CD8-positive, alpha-beta memory T cell (primary cell): ENCODE data around the gene HAND2. TPM values are rescaled to one million over a fixed set of nuclear protein-coding genes. Genes with fewer than 3 reads are reported as not detected.

ENCODE experiments used
- CTCF ChIA-PET: fragments of 350-600 bp; sonication (Branson Sonifier 250); formaldehyde crosslinking; loops from one replicate; lab custom pipeline; 2021; ENCODE audit warnings: antibody characterized with exemption; lab: Charles Lee
- POLR2A ChIA-PET: fragments of 350-600 bp; sonication (Branson Sonifier 250); formaldehyde crosslinking; loops from one replicate; lab custom pipeline; 2021; ENCODE audit warnings: antibody characterized with exemption; lab: Charles Lee
- DNase-seq, 5 donors: peaks; one replicate each; pipeline versions ENCODE4 v3.0.0 to v3.0.0-alpha.2; 2020 to 2022; ENCODE audit warnings: mixed read lengths in 1 of 5
- H3K27ac ChIP-seq: one replicate; pipeline ENCODE4 v1.7.0; 2013; ENCODE audit warnings: low read depth, mild to moderate bottlenecking, low read length, moderate library complexity
- H3K27me3 ChIP-seq: 2 replicates; pipeline ENCODE4 v1.7.0; 2013; ENCODE audit warnings: low read length, mild to moderate bottlenecking; ENCODE audit not compliant: insufficient read depth, poor library complexity, severe bottlenecking
- H3K36me3 ChIP-seq: 2 replicates; pipeline ENCODE4 v1.7.0; 2013; ENCODE audit warnings: mild to moderate bottlenecking, low read length, moderate library complexity; ENCODE audit not compliant: insufficient read depth
- H3K4me1 ChIP-seq: 2 replicates; pipeline ENCODE4 v1.7.0; 2013; ENCODE audit warnings: mild to moderate bottlenecking, low read length, moderate library complexity; ENCODE audit not compliant: insufficient read depth
- H3K4me3 ChIP-seq: 2 replicates; pipeline ENCODE4 v1.7.0; 2013; ENCODE audit warnings: mild to moderate bottlenecking, low read length
- H3K9me3 ChIP-seq: 2 replicates; pipeline ENCODE4 v1.7.0; 2013; ENCODE audit warnings: mild to moderate bottlenecking, low read length
- H3K27ac Mint-ChIP-seq, 8 donors: one replicate each; pipeline ENCODE4 v1.8.0; 2020 to 2021; ENCODE audit warnings: mixed read lengths in 8 of 8, mild to moderate bottlenecking in 6 of 8, inconsistent platforms in 3 of 8, moderate library complexity in 3 of 8
- H3K27me3 Mint-ChIP-seq, 2 donors: one replicate each; pipeline ENCODE4 v1.8.0; 2020 to 2021; ENCODE audit warnings: mixed read lengths in 2 of 2, mild to moderate bottlenecking in 1 of 2, moderate library complexity in 1 of 2
- H3K36me3 Mint-ChIP-seq, 3 donors: one replicate each; pipeline ENCODE4 v1.8.0; 2020 to 2021; ENCODE audit warnings: mixed read lengths in 3 of 3, inconsistent platforms in 1 of 3, mild to moderate bottlenecking in 1 of 3
- H3K4me1 Mint-ChIP-seq, 3 donors: one replicate each; pipeline ENCODE4 v1.8.0; 2020 to 2021; ENCODE audit warnings: mixed read lengths in 3 of 3, inconsistent platforms in 1 of 3, mild to moderate bottlenecking in 1 of 3
- H3K4me3 Mint-ChIP-seq, 7 donors: one replicate each; pipeline ENCODE4 v1.8.0; 2020 to 2021; ENCODE audit warnings: mixed read lengths in 7 of 7, mild to moderate bottlenecking in 6 of 7, moderate library complexity in 4 of 7, inconsistent platforms in 2 of 7
- H3K9me3 Mint-ChIP-seq, 5 donors: one replicate each; pipeline ENCODE4 v1.8.0; 2020 to 2022; ENCODE audit warnings: mixed read lengths in 5 of 5, mild to moderate bottlenecking in 3 of 5, moderate library complexity in 2 of 5, inconsistent platforms in 1 of 5
- polyA plus RNA-seq: library from polyadenylated mRNA; unstranded; fragments of 300-500 nt; fragmentation: Illumina TruSeq; gene quantifications from one replicate; pipeline ENCODE4 v1.2.3, GENCODE V29; 2021
- total RNA-seq, 2 experiments: library from RNA; stranded (reverse); gene quantifications; one replicate each; pipeline ENCODE4 v1.2.3, GENCODE V29; 2021

HAND2 gene
- total and polyA plus RNA-seq, 3 experiments from 2014 or later = not detected

GRCh38 chr4:173526724-173527102, 3.3 kb downstream of the HAND2 start:
- Mint-ChIP-seq H3K4me3 (peak overlapping the region in 2 of 7 donors; percentile 12 to 37), H3K9me3 (peaks cover 8 to 31% (median 17%) of the 10 kb centered on the region in 5 donors), H3K27me3 (peaks cover 80 to 90% of the 10 kb centered on the region in 2 donors), H3K27ac (peak overlapping the region in 2 of 8 donors; percentile 10 to 61), H3K4me1 (peaks cover 25 to 48% (median 28%) of the 10 kb centered on the region in 3 donors), H3K36me3 (peaks cover 0 to 4% (median 2%) of the 10 kb centered on the region in 3 donors)
- Histone ChIP-seq H3K9me3 (peaks cover 3% of the 10 kb centered on the region), H3K4me1 (peaks cover 6% of the 10 kb centered on the region), H3K4me3 (no peak overlapping the region), H3K36me3 (no peaks in the 10 kb centered on the region), H3K27me3 (peaks cover 74% of the 10 kb centered on the region), H3K27ac (no peak overlapping the region)
- ChIA-PET POLR2A (no interaction called here), CTCF (no interaction called here)
- no peak for DNase-seq

DNA sequence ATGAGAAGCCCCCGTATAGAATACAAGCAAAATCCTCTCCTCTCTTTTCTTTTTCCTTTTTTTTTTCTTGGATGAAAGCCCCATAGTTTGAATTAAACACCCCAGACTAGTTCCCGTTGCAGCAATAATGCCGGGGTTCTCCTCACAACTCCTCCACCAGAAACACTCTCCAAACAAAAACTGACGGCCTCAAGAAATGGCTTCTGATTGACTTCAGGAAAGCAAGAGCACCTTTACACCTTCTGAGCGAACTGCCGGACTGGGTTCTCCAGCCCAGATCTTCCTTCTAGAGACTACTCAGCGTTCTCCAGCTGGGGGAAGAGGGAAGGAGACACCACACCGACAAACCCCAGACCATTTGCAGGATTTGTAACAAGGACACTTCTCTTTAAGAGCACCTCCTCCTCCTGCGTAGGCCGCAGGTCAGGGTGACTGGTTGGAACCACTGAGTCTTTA, 4.0 kb downstream of the HAND2 start:
- Mint-ChIP-seq H3K36me3 (peaks cover 0 to 4% (median 2%) of the 10 kb centered on the region in 3 donors), H3K4me1 (peaks cover 28 to 48% (median 28%) of the 10 kb centered on the region in 3 donors), H3K9me3 (peaks cover 8 to 31% (median 14%) of the 10 kb centered on the region in 5 donors), H3K27ac (peak overlapping the region in 3 of 8 donors; percentile 46 to 53 (median 47)), H3K4me3 (peak overlapping the region in 1 of 7 donors; percentile 32), H3K27me3 (peaks cover 81 to 91% of the 10 kb centered on the region in 2 donors)
- peaks cover 6% of the 10 kb centered on the region for H3K4me1 ChIP-seq
- peaks cover 3% of the 10 kb centered on the region for H3K9me3 ChIP-seq
- ChIA-PET CTCF (no interaction called here), POLR2A (no interaction called here)
- no peak for DNase-seq
- no peaks in the 10 kb centered on the region for H3K36me3 ChIP-seq
- peaks cover 74% of the 10 kb centered on the region for H3K27me3 ChIP-seq
- H3K4me3 ChIP-seq = no peak overlapping the region
- H3K27ac ChIP-seq = no peak overlapping the region

DNA sequence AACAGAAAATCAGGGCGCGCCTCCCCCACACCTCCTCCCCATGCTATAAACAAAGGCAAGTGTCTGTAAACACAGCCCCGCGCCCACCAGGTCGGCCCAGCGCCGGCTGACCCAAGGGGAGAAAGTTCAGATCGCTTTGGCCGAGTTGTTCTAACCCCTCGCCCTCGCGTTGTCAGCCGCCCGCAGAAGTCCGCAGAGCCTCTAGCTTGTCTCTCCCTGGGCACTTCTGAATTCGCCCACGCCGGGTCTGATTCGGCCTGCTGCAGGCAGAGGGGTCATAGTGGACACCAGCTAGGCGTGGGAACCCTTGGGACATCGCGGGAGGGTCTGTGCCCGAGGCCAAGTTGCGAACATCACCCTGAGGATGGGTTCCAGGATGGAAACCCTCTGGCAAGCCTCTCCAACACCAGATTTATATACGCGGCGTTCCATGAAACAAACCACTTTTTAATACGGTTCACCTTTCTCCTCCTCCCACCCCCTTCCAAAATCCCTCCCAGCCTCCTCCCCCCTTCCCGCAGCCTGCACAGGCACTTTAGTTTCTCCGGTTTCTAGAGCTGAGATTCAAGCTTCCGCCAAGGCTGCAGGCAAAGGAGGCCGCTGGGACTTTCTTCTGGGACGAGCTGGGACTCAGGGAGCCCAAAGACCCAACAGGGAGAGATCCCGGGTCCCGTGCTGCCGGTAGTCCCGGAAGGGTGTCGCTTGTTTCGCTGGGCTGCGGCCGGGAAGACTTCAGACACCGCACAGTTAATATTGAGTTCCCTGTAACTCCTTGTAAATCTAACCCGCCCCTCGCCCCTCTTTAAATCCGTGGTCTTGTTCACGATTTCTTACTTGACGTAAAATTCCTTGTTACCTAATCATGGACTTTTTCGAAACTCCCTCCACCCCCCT, 4.7 kb downstream of the HAND2 start:
- Mint-ChIP-seq H3K4me3 (peak overlapping the region in 1 of 7 donors; percentile 32), H3K27ac (peak overlapping the region in 1 of 8 donors; percentile 53), H3K27me3 (peaks cover 83 to 91% of the 10 kb centered on the region in 2 donors), H3K4me1 (peaks cover 22 to 43% (median 29%) of the 10 kb centered on the region in 3 donors), H3K36me3 (peaks cover 0 to 4% (median 2%) of the 10 kb centered on the region in 3 donors), H3K9me3 (peaks cover 8 to 30% (median 13%) of the 10 kb centered on the region in 5 donors)
- H3K4me1 ChIP-seq = peaks cover under 1% of the 10 kb centered on the region
- no peak overlapping the region for H3K4me3 ChIP-seq
- POLR2A ChIA-PET = interaction anchor here (0.6 kb wide), 1 partner anchor 156 kb away, joined by 6 read pairs; no protein-coding TSS in a partner anchor
- H3K27ac ChIP-seq = no peak overlapping the region
- H3K36me3 ChIP-seq = no peaks in the 10 kb centered on the region
- CTCF ChIA-PET = no interaction called here
- peaks cover 74% of the 10 kb centered on the region for H3K27me3 ChIP-seq
- no peak for DNase-seq
- peaks cover 3% of the 10 kb centered on the region for H3K9me3 ChIP-seq

DNA sequence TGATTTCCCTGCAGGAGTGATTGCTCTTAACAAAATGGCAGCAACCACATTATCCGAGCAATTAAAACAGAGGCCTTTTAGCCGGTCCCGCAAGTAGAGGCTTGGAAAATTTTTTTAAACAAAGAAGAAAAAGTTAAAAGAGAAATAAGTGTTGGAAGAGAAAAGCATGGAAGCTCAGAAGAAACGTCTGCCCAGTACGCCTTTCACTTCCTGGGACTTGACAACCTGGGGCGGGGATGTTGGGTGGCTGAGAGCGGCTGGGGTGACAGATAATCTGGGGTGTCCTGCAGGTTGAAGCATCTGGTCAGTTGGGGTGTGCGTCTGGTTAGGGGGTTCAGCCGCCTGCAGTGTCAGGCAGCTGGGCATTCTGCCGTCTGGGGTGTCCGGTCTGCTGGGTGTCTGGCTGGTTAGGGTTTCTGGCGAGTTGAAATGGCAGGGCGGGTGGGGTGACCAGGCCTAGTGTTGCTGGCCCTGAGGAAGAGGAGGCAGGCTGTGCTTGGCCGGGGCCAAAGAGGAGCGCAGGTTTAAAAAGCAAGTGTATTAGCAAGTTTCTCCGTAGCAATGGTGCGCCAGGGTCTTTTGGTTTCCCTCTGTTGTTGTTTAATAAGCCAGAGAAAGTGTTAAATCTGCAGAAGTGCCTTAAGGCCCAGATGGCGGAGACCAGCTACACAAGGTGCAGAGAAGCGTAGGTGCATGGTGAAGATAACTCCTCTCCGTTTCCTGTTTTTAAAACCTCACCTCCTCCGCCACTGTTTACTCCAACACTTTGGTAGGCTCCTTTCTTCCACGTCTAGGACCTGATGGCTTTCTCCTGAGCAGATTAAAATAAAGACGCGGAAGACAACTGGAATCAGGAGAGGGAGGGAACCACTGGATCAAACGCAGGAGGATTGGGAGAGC, 5.6 kb downstream of the HAND2 start:
- Histone ChIP-seq H3K4me3 (no peak overlapping the region), H3K36me3 (no peaks in the 10 kb centered on the region), H3K27ac (no peak overlapping the region), H3K27me3 (peaks cover 75% of the 10 kb centered on the region), H3K4me1 (no peaks in the 10 kb centered on the region), H3K9me3 (peaks cover 3% of the 10 kb centered on the region)
- peak overlapping the region in 3 of 8 donors; percentile 7 to 70 (median 68) for H3K27ac Mint-ChIP-seq
- H3K4me1 Mint-ChIP-seq = peaks cover 22 to 35% (median 23%) of the 10 kb centered on the region in 3 donors
- peak overlapping the region in 5 of 7 donors; percentile 23 to 80 (median 45) for H3K4me3 Mint-ChIP-seq
- ChIA-PET POLR2A (no interaction called here), CTCF (no interaction called here)
- H3K27me3 Mint-ChIP-seq = peaks cover 85 to 91% of the 10 kb centered on the region in 2 donors
- H3K9me3 Mint-ChIP-seq = peaks cover 8 to 26% (median 16%) of the 10 kb centered on the region in 5 donors
- peaks cover 0 to 4% (median 2%) of the 10 kb centered on the region in 3 donors for H3K36me3 Mint-ChIP-seq
- DNase-seq = no peak

DNA sequence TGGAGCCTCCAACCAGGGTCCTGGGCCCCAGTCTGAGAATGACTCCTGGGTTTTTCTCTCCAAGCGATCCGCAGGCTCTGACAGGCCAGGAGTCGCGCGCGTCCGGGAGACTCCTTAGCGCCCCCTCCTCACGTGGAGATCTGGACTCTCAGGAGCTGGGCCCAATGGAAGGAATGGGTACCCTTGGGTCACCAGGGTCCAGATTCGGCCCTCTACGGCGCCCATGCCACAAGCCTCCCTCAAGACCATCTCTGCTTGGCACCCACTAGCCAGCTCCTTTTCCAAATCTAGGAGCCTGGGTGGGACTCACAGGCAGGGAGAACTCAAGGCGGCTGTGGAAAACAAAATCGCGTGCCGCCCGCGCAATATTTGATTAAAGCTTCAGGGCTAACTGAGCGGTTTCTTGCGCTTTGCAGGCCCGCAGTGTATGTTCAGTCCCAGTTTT, 7.1 kb downstream of the HAND2 start:
- Histone ChIP-seq H3K36me3 (no peaks in the 10 kb centered on the region), H3K27ac (no peak overlapping the region), H3K27me3 (peaks cover 78% of the 10 kb centered on the region), H3K4me3 (no peak overlapping the region), H3K9me3 (no peaks in the 10 kb centered on the region), H3K4me1 (no peaks in the 10 kb centered on the region)
- Mint-ChIP-seq H3K9me3 (peaks cover 8 to 21% (median 16%) of the 10 kb centered on the region in 5 donors), H3K27me3 (peaks cover 91 to 93% of the 10 kb centered on the region in 2 donors), H3K4me1 (peaks cover 19 to 31% (median 19%) of the 10 kb centered on the region in 3 donors), H3K27ac (peak overlapping the region in 1 of 8 donors; percentile 22), H3K36me3 (peaks cover 0 to 2% (median 0%) of the 10 kb centered on the region in 3 donors), H3K4me3 (peak overlapping the region in 2 of 7 donors; percentile 24 to 74)
- DNase-seq = no peak
- ChIA-PET POLR2A (interaction anchor here (0.9 kb wide), 1 partner anchor 13 kb away, joined by 3 read pairs; no protein-coding TSS in a partner anchor), CTCF (interaction anchor here (1.4 kb wide), 1 partner anchor 14 kb away, joined by 3 read pairs; no protein-coding TSS in a partner anchor)

- H3K4me1 ChIP-seq = no peaks in the 10 kb centered on the region
- no peaks in the 10 kb centered on the region for H3K36me3 ChIP-seq
- peaks cover 86 to 91% of the 10 kb centered on the region in 2 donors for H3K27me3 Mint-ChIP-seq
- H3K4me3 Mint-ChIP-seq = peak overlapping the region in 6 of 7 donors; percentile 24 to 74 (median 42)
- DNase-seq = no peak
- no peak overlapping the region for H3K4me3 ChIP-seq
- ChIA-PET CTCF (interaction anchor here (1.4 kb wide), 1 partner anchor 14 kb away, joined by 3 read pairs; no protein-coding TSS in a partner anchor), POLR2A (no interaction called here)
- H3K27ac ChIP-seq = no peak overlapping the region
- peaks cover 18 to 34% (median 18%) of the 10 kb centered on the region in 3 donors for H3K4me1 Mint-ChIP-seq
- peaks cover 0 to 2% (median 0%) of the 10 kb centered on the region in 3 donors for H3K36me3 Mint-ChIP-seq
- peak overlapping the region in 3 of 8 donors; percentile 22 to 76 (median 41) for H3K27ac Mint-ChIP-seq
- no peaks in the 10 kb centered on the region for H3K9me3 ChIP-seq
- H3K9me3 Mint-ChIP-seq = peaks cover 8 to 21% (median 16%) of the 10 kb centered on the region in 5 donors
- H3K27me3 ChIP-seq = peaks cover 79% of the 10 kb centered on the region
Measured at GRCh38 chr4:173522160-173522950, 7.7 kb downstream of the HAND2 start.
